Adipose tissue (tissue), 3 donors: Measurements from ENCODE around the gene IQCE. TPM values are rescaled to one million over a fixed set of nuclear protein-coding genes. Genes with fewer than 3 reads are reported as not detected.

Experiments used
- H3K27ac ChIP-seq: one replicate; pipeline ENCODE4 v1.5.1; 2013; ENCODE audit warnings: low read depth, low read length
- WGBS, 3 donors: extraction: QIAGEN DNeasy Blood & Tissue Kit; methylation state at CpG; one replicate each; pipeline ENCODE4 v1.1.7; 2013; 5-methylcytosine and 5-hydroxymethylcytosine counted together
- polyA plus RNA-seq, 3 donors: library from polyadenylated mRNA; stranded (reverse); fragments of 200-250 nt; gene quantifications; one replicate each; pipeline ENCODE4 v1.2.3, GENCODE V29; 2013
- donor health status: healthy with polysubstance abuse.
- donor health status: Bipolar disorder and iron deficiency.
- donor health status: healthy.

The IQCE gene
- polyA plus RNA-seq, 3 donors = 4.3 to 8.7 (median 5.4) TPM

- whole genome bisulfite sequencing, 3 donors = 77 to 85% (median 85%) methylated on average over 33 of the region's 33 CpGs
These were observed 57.9 kb downstream of the IQCE start for GRCh38 chr7:2616387-2617324.

GRCh38 chr7:2617325-2617905 is 58.6 kb downstream of the IQCE start:
- H3K27ac ChIP-seq = no peak overlapping the region
- 55 to 69% (median 61%) methylated on average over 17 to 22 of the region's 22 CpGs for WGBS, 3 donors

More at GRCh38 chr7:2616387-2617324, 57.9 kb downstream of the IQCE start:
- no peak overlapping the region for H3K27ac ChIP-seq

- WGBS, 3 donors = 56 to 63% (median 58%) methylated on average over 9 of the region's 9 CpGs
- H3K27ac ChIP-seq = no peak overlapping the region
These were observed 60.3 kb downstream of the IQCE start for GRCh38 chr7:2619116-2619515.

GRCh38 chr7:2621061-2621828 is 62.5 kb downstream of the IQCE start:
- no peak overlapping the region for H3K27ac ChIP-seq
- WGBS, 3 donors = 33 to 52% (median 34%) methylated on average over 23 of the region's 23 CpGs

GRCh38 chr7:2621948-2622640 is 63.3 kb downstream of the IQCE start:
- H3K27ac ChIP-seq = no peak overlapping the region
- 43 to 55% (median 47%) methylated on average over 10 to 12 of the region's 12 CpGs for WGBS, 3 donors

GRCh38 chr7:2622869-2623697 is 64.3 kb downstream of the IQCE start:
- H3K27ac ChIP-seq = no peak overlapping the region
- WGBS, 3 donors = 53 to 61% (median 55%) methylated on average over 19 of the region's 19 CpGs

GRCh38 chr7:2623698-2624014 is 64.9 kb downstream of the IQCE start:
- no peak overlapping the region for H3K27ac ChIP-seq
- 82 to 90% (median 84%) methylated on average over 10 of the region's 10 CpGs for WGBS, 3 donors

GRCh38 chr7:2624293-2624886 is 65.6 kb downstream of the IQCE start:
- H3K27ac ChIP-seq = no peak overlapping the region
- 75 to 80% (median 78%) methylated on average over 18 of the region's 18 CpGs for WGBS, 3 donors

- H3K27ac ChIP-seq = no peak overlapping the region
- WGBS, 3 donors = 60 to 79% (median 63%) methylated on average over 20 of the region's 20 CpGs
These were observed 67.8 kb downstream of the IQCE start for GRCh38 chr7:2626498-2627117.

- H3K27ac ChIP-seq = no peak overlapping the region
- WGBS, 3 donors = 80 to 88% (median 86%) methylated on average over 9 of the region's 9 CpGs
These were observed 68.7 kb downstream of the IQCE start for GRCh38 chr7:2627258-2628129.

- 75 to 86% (median 82%) methylated on average over 12 of the region's 12 CpGs for WGBS, 3 donors
- no peak overlapping the region for H3K27ac ChIP-seq
These were observed 69.3 kb downstream of the IQCE start for GRCh38 chr7:2628130-2628482.

- WGBS, 3 donors = 88 to 93% (median 92%) methylated on average over 7 of the region's 7 CpGs
- H3K27ac ChIP-seq = no peak overlapping the region
These were observed 70.1 kb downstream of the IQCE start for GRCh38 chr7:2628891-2629290.

GRCh38 chr7:2629746-2630681 is 71.2 kb downstream of the IQCE start:
- whole genome bisulfite sequencing, 3 donors = 50 to 61% (median 60%) methylated on average over 21 of the region's 21 CpGs
- H3K27ac ChIP-seq = no peak overlapping the region

- H3K27ac ChIP-seq = peak within 1 kb of the TSS; percentile 25
- 1 to 8% (median 1%) methylated on average over 23 to 61 of the region's 62 CpGs for WGBS, 3 donors
These were observed 73.4 kb downstream of the IQCE start, which contains the start of gene TTYH3 for GRCh38 chr7:2631946-2632732. TSS of gene TTYH3 (plus strand) at chr7:2631986. CDS start at chr7:2632156, 170 bp downstream.
